ENCODE results near the gene PPARD. TPM values are rescaled to one million over a fixed set of nuclear protein-coding genes. Genes with fewer than 3 reads are reported as not detected.

Gene PPARD
- total RNA-seq, 6 experiments from 2014 or later: 5.2 to 18.8 (median 5.9) TPM

GRCh38 chr6:35443341-35444030 lies 101.1 kb downstream of the PPARD start:
- ATAC-seq (peak in 1 of 4 donors; percentile 31), DNase-seq (no peak)
- H3K27ac ChIP-seq: no peak overlapping the region
- no peaks in the 10 kb centered on the region for H3K36me3 ChIP-seq
- intact Hi-C loops (cut with DNase I): no loop called here
- H3K4me1 ChIP-seq: no peaks in the 10 kb centered on the region
- no peaks in the 10 kb centered on the region for H3K9me3 ChIP-seq
- TF ChIP-seq POLR2A (IDR thresholded peaks at IDR 0.05) (no peak), CTCF (IDR thresholded peaks at IDR 0.05) (no peak)
- 81% methylated on average over 5 of the region's 9 CpGs for WGBS (ENCODE audit: insufficient coverage, low coverage, low lambda C conversion rate, missing lambda C conversion rate)
- no peaks in the 10 kb centered on the region for H3K27me3 ChIP-seq
- no peak overlapping the region for H3K4me3 ChIP-seq

GRCh38 chr6:35445691-35446090 lies 103.3 kb downstream of the PPARD start:
- no peak for DNase-seq
- no peaks in the 10 kb centered on the region for H3K4me1 ChIP-seq
- intact Hi-C loops (cut with DNase I): loop anchor here in 1 of 2 donors (5.0 kb wide), 1 partner anchor 103 kb away; the partner anchor contains the start of gene PPARD
- no peak for ATAC-seq
- H3K27ac ChIP-seq: no peak overlapping the region
- H3K4me3 ChIP-seq: no peak overlapping the region
- H3K36me3 ChIP-seq: no peaks in the 10 kb centered on the region
- no peak for TF ChIP-seq POLR2A (IDR thresholded peaks at IDR 0.05)
- no peak for TF ChIP-seq CTCF (IDR thresholded peaks at IDR 0.05)
- no peaks in the 10 kb centered on the region for H3K9me3 ChIP-seq
- no peaks in the 10 kb centered on the region for H3K27me3 ChIP-seq
- WGBS (ENCODE audit: insufficient coverage, low coverage, low lambda C conversion rate, missing lambda C conversion rate): 67% methylated on average over 5 of the region's 7 CpGs

- no peak for TF ChIP-seq POLR2A (IDR thresholded peaks at IDR 0.05)
- TF ChIP-seq CTCF (IDR thresholded peaks at IDR 0.05): no peak
- ATAC-seq (no peak), DNase-seq (no peak)
- Histone ChIP-seq H3K4me1 (peaks cover 0 to 9% (median 0%) of the 10 kb centered on the region in 4 donors), H3K36me3 (no peaks in the 10 kb centered on the region), H3K4me3 (no peak overlapping the region), H3K27ac (no peak overlapping the region), H3K9me3 (no peaks in the 10 kb centered on the region), H3K27me3 (no peaks in the 10 kb centered on the region)
- 63% methylated on average over 7 of the region's 7 CpGs for WGBS (ENCODE audit: insufficient coverage, low coverage, low lambda C conversion rate, missing lambda C conversion rate)
- intact Hi-C loops (cut with DNase I): loop anchor here in 1 of 2 donors (5.0 kb wide), 1 partner anchor 106 kb away; the partner anchor contains the start of gene PPARD
Observed at GRCh38 chr6:35448191-35448590, 105.8 kb downstream of the PPARD start.

- intact Hi-C loops (cut with DNase I): loop anchor here in 1 of 2 donors (5.0 kb wide), 1 partner anchor 107 kb away; the partner anchor contains the start of gene PPARD
- DNase-seq (no peak), ATAC-seq (peak; percentile 74 to 77 (median 76))
- H3K27me3 ChIP-seq: no peaks in the 10 kb centered on the region
- H3K9me3 ChIP-seq: no peaks in the 10 kb centered on the region
- WGBS (ENCODE audit: insufficient coverage, low coverage, low lambda C conversion rate, missing lambda C conversion rate): 7% methylated on average over 5 of the region's 14 CpGs
- no peak overlapping the region for H3K27ac ChIP-seq
- H3K4me1 ChIP-seq: peaks cover 0 to 20% (median 0%) of the 10 kb centered on the region in 4 donors
- H3K4me3 ChIP-seq: no peak overlapping the region
- H3K36me3 ChIP-seq: no peaks in the 10 kb centered on the region
- TF ChIP-seq POLR2A (IDR thresholded peaks at IDR 0.05) (no peak), CTCF (IDR thresholded peaks at IDR 0.05) (peak; percentile 67 to 85 (median 74))
Observed at GRCh38 chr6:35449287-35449881, 107.0 kb downstream of the PPARD start.
